ENCODE results near the gene ASTN2.

- TF ChIP-seq POLR2A (IDR thresholded peaks at IDR 0.05) (no peak), CTCF (IDR thresholded peaks at IDR 0.05 in 8 of 11, conservative IDR thresholded peaks at IDR 0.05 in 3 of 11) (no peak), POLR2AphosphoS5 (IDR thresholded peaks at IDR 0.05) (no peak)
Measured at GRCh38 chr9:116907989-116908388, 506.9 kb downstream of the ASTN2 start.

Data from spleen (tissue), 7 donors.